HPDE6-E6E7 (cell line): ENCODE results near the gene CABLES1.
"Not testable (repeated sequence)": the region's sequence is repeated elsewhere in the genome, so short reads cannot be mapped to it uniquely, and the experiment has no call there.

ENCODE experiments used
- DNase-seq: peaks from one replicate; pipeline ENCODE4 v3.0.0; 2011; ENCODE audit warnings: missing footprints; ENCODE audit errors: extremely low spot score

CABLES1 gene

GRCh38 chr18:23265682-23266399 is 130.6 kb downstream of the CABLES1 start:
- DNase-seq = no peak

- DNase-seq = no peak
Measured at GRCh38 chr18:23266717-23267446, 131.6 kb downstream of the CABLES1 start.

GRCh38 chr18:23267447-23267776 is 132.1 kb downstream of the CABLES1 start:
- no peak for DNase-seq

- DNase-seq = no peak
Measured at GRCh38 chr18:23268641-23269040, 133.4 kb downstream of the CABLES1 start.

GRCh38 chr18:23269068-23269467 is 133.8 kb downstream of the CABLES1 start:
- not testable (repeated sequence) for DNase-seq

GRCh38 chr18:23269928-23270327 is 134.6 kb downstream of the CABLES1 start:
- no peak for DNase-seq

- no peak for DNase-seq
Measured at GRCh38 chr18:23270986-23271680, 135.8 kb downstream of the CABLES1 start.

GRCh38 chr18:23272498-23273232 is 137.4 kb downstream of the CABLES1 start:
- DNase-seq = no peak

GRCh38 chr18:23273443-23273966 is 138.2 kb downstream of the CABLES1 start:
- DNase-seq = no peak

- no peak for DNase-seq
Measured at GRCh38 chr18:23274638-23275482, 139.6 kb downstream of the CABLES1 start.

- DNase-seq = no peak
Measured at GRCh38 chr18:23276451-23276850, 141.2 kb downstream of the CABLES1 start.

- DNase-seq = no peak
Measured at GRCh38 chr18:23277399-23277798, 142.1 kb downstream of the CABLES1 start.

- no peak for DNase-seq
Measured at GRCh38 chr18:23279931-23280330, 144.6 kb downstream of the CABLES1 start.

- DNase-seq = no peak
Measured at GRCh38 chr18:23280844-23281243, 145.6 kb downstream of the CABLES1 start.

GRCh38 chr18:23281626-23282436 is 146.5 kb downstream of the CABLES1 start:
- peak; percentile 80 for DNase-seq

GRCh38 chr18:23282437-23282781 is 147.1 kb downstream of the CABLES1 start:
- no peak for DNase-seq

- peak; percentile 28 for DNase-seq
Measured at GRCh38 chr18:23283916-23284430, 148.7 kb downstream of the CABLES1 start.

- no peak for DNase-seq
Measured at GRCh38 chr18:23284629-23285028, 149.3 kb downstream of the CABLES1 start.

- DNase-seq = not testable (repeated sequence)
Measured at GRCh38 chr18:23285581-23285980, 150.3 kb downstream of the CABLES1 start.
